Ascending aorta (tissue), 2 donors: ENCODE data around the gene RMDN2. TPM values are rescaled to one million over a fixed set of nuclear protein-coding genes. Genes with fewer than 3 reads are reported as not detected.

Experiments used
- DNase-seq, 2 donors: peaks; one replicate each; pipeline ENCODE4 v3.0.0-alpha.2; 2019; ENCODE audit warnings: low spot score in 2 of 2
- H3K27ac ChIP-seq, 2 donors: fragments of 200-600 bp; sonication (generic); one replicate each; pipeline ENCODE4 v1.5.1; 2016 to 2017; ENCODE audit warnings: mild to moderate bottlenecking in 1 of 2
- H3K27me3 ChIP-seq: fragments of 200-600 bp; sonication (generic); one replicate; pipeline ENCODE4 v1.5.1; 2017
- H3K36me3 ChIP-seq, 2 donors: fragments of 200-600 bp; sonication (generic); one replicate each; pipeline ENCODE4 v1.5.1; 2016
- H3K4me1 ChIP-seq, 2 donors: fragments of 200-600 bp; sonication (generic); one replicate each; pipeline ENCODE4 v1.5.1; 2016 to 2017; ENCODE audit warnings: mild to moderate bottlenecking in 1 of 2
- H3K4me3 ChIP-seq, 2 donors: fragments of 200-600 bp; sonication (generic); one replicate each; pipeline ENCODE4 v1.5.1; 2016 to 2017; ENCODE audit warnings: mild to moderate bottlenecking in 1 of 2
- H3K9me3 ChIP-seq, 2 donors: fragments of 200-600 bp; sonication (generic); one replicate each; pipeline ENCODE4 v1.5.1; 2016
- intact Hi-C: fragments of 100-400 bp; cut with DNase I; formaldehyde crosslinking; loops from one replicate; pipeline ENCODE4 v1.15.1; 2023
- total RNA-seq: library from RNA; depleted of rRNA; stranded (reverse); fragments of >200 nt; gene quantifications from one replicate; pipeline ENCODE4 v1.1.0, GENCODE V29; 2016
- TF ChIP-seq, protein P1 (sequence below), 3 experiments: fragments of 200-600 bp in 2 of 3; fragments of 450-650 bp in 1 of 3; sonication (generic) in 2 of 3; IDR thresholded peaks; one replicate each; pipeline ENCODE4 v1.5.1; 2016 to 2019; ENCODE audit warnings: antibody characterized with exemption in 3 of 3, mild to moderate bottlenecking in 1 of 3, moderate library complexity in 1 of 3

Gene RMDN2
- total RNA-seq, 1 donor from 2014 or later = 0.21 TPM

DNA sequence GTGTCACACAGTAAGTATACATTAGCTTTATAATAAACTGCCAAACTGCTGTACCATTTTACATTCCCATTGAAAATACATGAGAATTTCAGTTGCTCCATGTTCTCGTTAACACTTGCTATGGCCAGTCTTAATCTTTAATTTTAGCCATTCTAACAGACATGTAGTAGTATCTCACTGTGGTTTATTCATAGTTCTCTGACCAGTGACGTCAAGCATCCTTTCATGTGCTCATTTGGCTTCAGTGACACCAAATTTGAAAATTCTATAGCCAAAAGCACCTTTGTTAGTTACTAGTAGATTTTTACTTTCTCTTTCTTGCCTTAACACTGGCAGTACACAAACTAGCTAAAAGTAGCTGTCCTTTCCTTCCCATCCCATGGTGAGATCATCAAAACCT, 107.9 kb downstream of the RMDN2 start:
- H3K4me3 ChIP-seq = no peak overlapping the region
- TF ChIP-seq, protein P1, sequence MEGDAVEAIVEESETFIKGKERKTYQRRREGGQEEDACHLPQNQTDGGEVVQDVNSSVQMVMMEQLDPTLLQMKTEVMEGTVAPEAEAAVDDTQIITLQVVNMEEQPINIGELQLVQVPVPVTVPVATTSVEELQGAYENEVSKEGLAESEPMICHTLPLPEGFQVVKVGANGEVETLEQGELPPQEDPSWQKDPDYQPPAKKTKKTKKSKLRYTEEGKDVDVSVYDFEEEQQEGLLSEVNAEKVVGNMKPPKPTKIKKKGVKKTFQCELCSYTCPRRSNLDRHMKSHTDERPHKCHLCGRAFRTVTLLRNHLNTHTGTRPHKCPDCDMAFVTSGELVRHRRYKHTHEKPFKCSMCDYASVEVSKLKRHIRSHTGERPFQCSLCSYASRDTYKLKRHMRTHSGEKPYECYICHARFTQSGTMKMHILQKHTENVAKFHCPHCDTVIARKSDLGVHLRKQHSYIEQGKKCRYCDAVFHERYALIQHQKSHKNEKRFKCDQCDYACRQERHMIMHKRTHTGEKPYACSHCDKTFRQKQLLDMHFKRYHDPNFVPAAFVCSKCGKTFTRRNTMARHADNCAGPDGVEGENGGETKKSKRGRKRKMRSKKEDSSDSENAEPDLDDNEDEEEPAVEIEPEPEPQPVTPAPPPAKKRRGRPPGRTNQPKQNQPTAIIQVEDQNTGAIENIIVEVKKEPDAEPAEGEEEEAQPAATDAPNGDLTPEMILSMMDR (IDR thresholded peaks at IDR 0.05) = no peak
- intact Hi-C loops = no loop called here
- no peaks in the 10 kb centered on the region for H3K4me1 ChIP-seq
- H3K27ac ChIP-seq = no peak overlapping the region
- H3K36me3 ChIP-seq = no peaks in the 10 kb centered on the region
- DNase-seq = no peak
- H3K9me3 ChIP-seq = no peaks in the 10 kb centered on the region
- H3K27me3 ChIP-seq = no peaks in the 10 kb centered on the region

DNA sequence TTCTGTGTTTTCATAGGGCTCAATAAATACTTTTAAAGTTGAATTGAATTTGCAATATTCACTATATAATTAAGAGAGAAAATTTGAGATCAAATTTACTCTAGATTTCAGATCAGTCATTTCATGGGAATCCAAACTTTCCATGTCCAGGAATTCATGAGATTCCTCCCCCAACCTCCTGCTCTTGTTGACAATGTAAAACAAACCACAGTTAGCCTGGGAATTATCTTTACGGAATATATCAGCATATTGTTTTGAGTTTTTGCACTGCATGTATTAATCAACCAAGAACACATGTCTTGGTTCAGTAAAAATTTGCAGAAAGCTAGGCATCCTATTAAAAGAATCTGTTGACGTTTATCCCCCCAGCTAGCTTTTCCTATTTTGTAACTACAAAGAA, 108.6 kb downstream of the RMDN2 start:
- intact Hi-C loops = no loop called here
- H3K4me3 ChIP-seq = no peak overlapping the region
- no peak overlapping the region for H3K27ac ChIP-seq
- no peaks in the 10 kb centered on the region for H3K36me3 ChIP-seq
- no peaks in the 10 kb centered on the region for H3K27me3 ChIP-seq
- TF ChIP-seq, protein P1 (IDR thresholded peaks at IDR 0.05) = no peak
- DNase-seq = no peak
- H3K9me3 ChIP-seq = no peaks in the 10 kb centered on the region
- H3K4me1 ChIP-seq = peaks cover 0 to 2% of the 10 kb centered on the region in 2 donors

DNA sequence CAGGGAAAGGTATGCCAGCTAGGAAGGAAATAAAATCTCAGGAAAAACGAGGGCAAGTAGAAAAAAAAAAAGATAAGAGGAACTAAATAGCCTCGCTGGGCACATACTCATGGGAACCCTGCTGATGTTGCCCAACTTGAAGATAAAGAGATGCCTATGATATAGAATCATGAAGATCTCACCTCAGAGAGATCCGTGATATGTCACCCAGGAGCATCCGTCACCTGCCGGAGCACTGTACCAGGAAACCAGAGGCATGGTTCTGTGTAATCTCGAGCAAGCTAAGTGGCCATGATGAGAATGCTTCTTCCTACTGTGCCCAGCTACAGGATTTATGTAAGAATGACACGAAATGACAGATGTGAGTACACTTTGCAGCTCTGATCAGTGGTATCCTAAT, 110.9 kb downstream of the RMDN2 start:
- Histone ChIP-seq H3K4me3 (no peak overlapping the region), H3K27ac (no peak overlapping the region), H3K27me3 (no peaks in the 10 kb centered on the region), H3K4me1 (peaks cover 0 to 3% of the 10 kb centered on the region in 2 donors), H3K36me3 (no peaks in the 10 kb centered on the region), H3K9me3 (no peaks in the 10 kb centered on the region)
- no peak for DNase-seq
- intact Hi-C loops = no loop called here
- TF ChIP-seq, protein P1 (IDR thresholded peaks at IDR 0.05) = no peak

DNA sequence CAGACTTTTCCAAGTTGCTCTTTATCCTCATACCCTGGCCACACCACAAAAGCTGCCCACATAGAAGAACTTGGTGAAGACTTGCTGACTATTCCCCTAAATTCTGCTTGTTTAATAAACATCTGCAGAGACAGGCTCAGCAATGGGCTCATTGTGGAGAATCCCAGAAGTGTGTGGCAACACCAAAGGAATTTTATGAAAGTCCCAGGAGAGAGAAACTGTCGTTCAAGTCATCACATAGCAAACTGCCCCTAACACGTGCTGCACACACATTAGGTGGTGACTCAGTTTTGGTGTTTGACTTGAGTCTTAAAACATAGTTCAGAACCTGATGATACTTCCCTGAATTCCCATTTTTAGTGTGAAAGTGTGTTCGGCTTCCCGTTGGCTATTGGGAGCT, 112.2 kb downstream of the RMDN2 start:
- no peaks in the 10 kb centered on the region for H3K27me3 ChIP-seq
- H3K36me3 ChIP-seq = no peaks in the 10 kb centered on the region
- intact Hi-C loops = no loop called here
- DNase-seq = no peak
- peaks cover 0 to 3% of the 10 kb centered on the region in 2 donors for H3K4me1 ChIP-seq
- H3K27ac ChIP-seq = no peak overlapping the region
- TF ChIP-seq, protein P1 (IDR thresholded peaks at IDR 0.05) = no peak
- no peak overlapping the region for H3K4me3 ChIP-seq
- H3K9me3 ChIP-seq = peaks cover 0 to under 1% of the 10 kb centered on the region in 2 donors

GRCh38 chr2:38037757-38038621, 112.9 kb downstream of the RMDN2 start:
- no peak for DNase-seq
- TF ChIP-seq, protein P1 (IDR thresholded peaks at IDR 0.05) = peak in 2 of 3 experiments; percentile 20 to 41
- peak overlapping the region; percentile 28 to 31 for H3K27ac ChIP-seq

More at GRCh38 chr2:38037757-38038621, 112.9 kb downstream of the RMDN2 start:
- peaks cover 0 to 3% of the 10 kb centered on the region in 2 donors for H3K4me1 ChIP-seq
- H3K4me3 ChIP-seq = peak overlapping the region; percentile 27 to 60
- peaks cover 0 to 6% of the 10 kb centered on the region in 2 donors for H3K9me3 ChIP-seq
- intact Hi-C loops = no loop called here
- H3K36me3 ChIP-seq = no peaks in the 10 kb centered on the region
- no peaks in the 10 kb centered on the region for H3K27me3 ChIP-seq
